GM18526 (cell line): ENCODE data around the gene IL1RL2.

Experiments
- POLR2A ChIP-seq: IDR thresholded peaks from 3 replicates; pipeline ENCODE4 v1.6.1; 2011; ENCODE audit not compliant: insufficient read length; ENCODE audit errors: extremely low read depth

IL1RL2 gene

GRCh38 chr2:102238778-102239177 is 52.0 kb downstream of the IL1RL2 start:
- TF ChIP-seq POLR2A: no peak

- no peak for TF ChIP-seq POLR2A
Measured at GRCh38 chr2:102239344-102239743, 52.5 kb downstream of the IL1RL2 start.

GRCh38 chr2:102240640-102241370 is 54.0 kb downstream of the IL1RL2 start:
- no peak for TF ChIP-seq POLR2A

GRCh38 chr2:102241616-102242305 is 54.9 kb downstream of the IL1RL2 start:
- no peak for TF ChIP-seq POLR2A

- no peak for TF ChIP-seq POLR2A
Measured at GRCh38 chr2:102245266-102246151, 58.7 kb downstream of the IL1RL2 start.

- no peak for TF ChIP-seq POLR2A
Measured at GRCh38 chr2:102250278-102250821, 63.5 kb downstream of the IL1RL2 start.

GRCh38 chr2:102251042-102251848 is 64.4 kb downstream of the IL1RL2 start:
- no peak for TF ChIP-seq POLR2A

- no peak for TF ChIP-seq POLR2A
Measured at GRCh38 chr2:102251849-102252203, 65.0 kb downstream of the IL1RL2 start.

- no peak for TF ChIP-seq POLR2A
Measured at GRCh38 chr2:102252236-102252635, 65.4 kb downstream of the IL1RL2 start.

- TF ChIP-seq POLR2A: no peak
Measured at GRCh38 chr2:102253140-102253752, 66.4 kb downstream of the IL1RL2 start.

GRCh38 chr2:102253753-102254150 is 66.9 kb downstream of the IL1RL2 start:
- no peak for TF ChIP-seq POLR2A

GRCh38 chr2:102256276-102256675 is 69.5 kb downstream of the IL1RL2 start:
- no peak for TF ChIP-seq POLR2A

- no peak for TF ChIP-seq POLR2A
Measured at GRCh38 chr2:102256874-102257462, 70.1 kb downstream of the IL1RL2 start.

- TF ChIP-seq POLR2A: no peak
Measured at GRCh38 chr2:102258025-102258385, 71.2 kb downstream of the IL1RL2 start.
